NCI-H146 (cell line): ENCODE data around the gene CRYBA4.

ENCODE experiments used
- DNase-seq: peaks from one replicate; lab custom pipeline; 2025; lab: John Stamatoyannopoulos, UW

The CRYBA4 gene

DNA sequence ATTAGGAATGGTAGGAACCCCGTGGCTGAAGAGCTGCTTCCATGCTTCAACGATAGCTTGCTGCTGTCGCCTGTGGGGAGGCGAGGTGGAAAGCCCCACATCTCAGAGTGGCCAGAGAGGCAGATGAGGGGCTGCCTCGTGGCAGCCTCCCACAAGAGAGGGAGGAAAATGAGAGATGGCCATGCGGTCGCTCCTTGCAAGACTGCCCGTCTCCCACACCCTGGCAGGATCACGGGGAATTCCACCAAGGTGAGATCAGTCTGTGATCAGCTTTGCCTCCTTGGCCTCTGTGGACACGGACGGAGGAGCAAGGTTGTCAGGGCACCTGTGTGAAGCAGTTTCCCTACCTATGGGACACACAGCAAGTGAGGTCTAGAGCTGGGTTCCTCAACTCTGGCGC is 3.0 kb downstream of the CRYBA4 start:
- no peak for DNase-seq

GRCh38 chr22:26629988-26630761 is 8.4 kb downstream of the CRYBA4 start:
- no peak for DNase-seq

DNA sequence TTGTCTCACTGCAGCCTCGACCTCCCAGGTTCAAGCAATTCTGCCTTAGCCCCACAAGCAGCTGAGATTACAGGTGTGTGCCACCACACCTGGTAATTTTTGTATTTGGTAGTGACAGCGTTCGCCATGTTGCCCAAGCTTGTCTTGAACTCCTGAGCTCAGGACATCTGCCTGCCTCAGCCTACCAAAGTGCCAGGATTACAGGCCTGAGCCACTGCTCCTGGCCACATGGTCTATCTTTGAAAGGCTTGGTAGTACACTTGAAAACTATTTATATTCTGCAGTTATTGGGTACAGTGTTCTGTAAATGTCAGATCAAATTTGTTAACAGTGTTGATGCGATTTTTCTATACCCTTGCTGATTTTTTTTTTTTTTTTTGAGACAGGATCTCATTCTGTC is 9.5 kb downstream of the CRYBA4 start:
- no peak for DNase-seq

DNA sequence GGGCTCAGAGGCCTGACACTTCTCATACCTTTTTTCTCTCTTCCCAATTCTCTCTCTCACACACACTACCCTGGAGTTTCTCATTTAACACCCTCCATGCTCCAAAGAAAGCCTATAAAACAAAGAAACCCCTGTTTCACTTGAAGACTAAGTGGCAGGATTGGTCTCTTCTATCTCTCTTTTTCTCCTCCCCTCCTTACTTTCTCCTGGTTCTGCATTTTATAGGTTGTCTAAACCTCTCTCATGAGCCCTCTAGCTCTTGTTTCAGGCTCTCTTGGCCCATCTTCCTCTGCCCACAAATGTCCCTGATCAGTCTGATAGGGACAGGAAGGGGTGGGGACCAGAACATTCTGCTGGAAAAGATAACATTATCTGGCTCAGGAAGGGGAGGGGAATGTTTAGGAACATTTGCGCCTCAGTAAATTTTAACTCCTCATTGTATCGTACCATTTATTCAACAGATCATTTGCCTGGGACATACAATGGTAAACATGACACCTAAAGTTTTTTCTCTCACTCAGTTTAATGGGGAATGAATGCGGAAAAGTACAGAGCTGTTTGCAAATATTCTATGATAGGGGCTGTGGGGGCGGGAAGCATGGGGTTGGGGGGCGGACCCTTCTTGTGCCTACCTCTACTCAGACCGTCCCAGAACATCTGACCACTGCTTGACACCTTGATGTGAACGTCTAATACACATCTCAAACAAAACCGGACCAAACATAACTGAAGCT is 10.8 kb downstream of the CRYBA4 start:
- DNase-seq: no peak

- no peak for DNase-seq
Observed at GRCh38 chr22:26634189-26634588, 12.4 kb downstream of the CRYBA4 start.

DNA sequence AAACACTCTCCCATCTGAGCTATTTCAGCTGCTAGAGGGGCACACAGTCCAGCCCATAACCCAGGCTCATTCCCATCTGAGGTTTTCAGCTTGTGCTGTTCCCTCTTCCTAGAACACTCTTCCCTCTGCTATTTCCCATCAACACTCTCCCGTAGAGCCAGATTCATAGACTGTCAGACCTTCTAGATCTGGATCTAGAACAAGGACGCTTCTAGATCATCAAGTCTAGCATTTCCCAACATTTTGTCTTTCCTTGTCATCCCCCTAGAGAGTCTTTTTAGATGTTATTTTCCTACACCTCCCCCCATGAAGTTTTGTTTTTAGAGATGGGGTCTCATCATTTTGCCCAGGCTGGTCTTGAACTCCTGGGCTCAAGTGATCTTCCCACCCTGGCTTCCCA is 13.4 kb downstream of the CRYBA4 start:
- no peak for DNase-seq

DNA sequence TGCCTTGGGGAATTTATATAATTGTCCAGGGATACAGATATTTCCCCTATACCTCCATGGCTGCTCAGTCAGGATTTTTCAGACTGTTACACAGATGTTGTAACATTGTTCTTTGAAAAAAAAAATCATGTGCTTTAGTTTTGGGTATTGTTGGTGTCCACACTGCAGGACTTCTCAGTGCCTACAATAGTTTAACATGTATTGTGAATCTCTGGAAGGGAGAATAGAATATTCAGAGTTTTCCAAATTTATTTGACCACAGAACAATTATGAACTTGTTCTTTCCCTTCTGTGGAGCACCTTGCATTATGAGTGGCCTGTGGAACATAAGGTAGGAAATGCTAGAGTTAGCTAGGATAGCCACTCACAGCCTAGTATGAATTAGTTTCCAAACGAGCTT is 14.5 kb downstream of the CRYBA4 start:
- no peak for DNase-seq

GRCh38 chr22:26642465-26643417 is 21.0 kb downstream of the CRYBA4 start:
- DNase-seq: peak; percentile 37

GRCh38 chr22:26643418-26644100 is 21.8 kb downstream of the CRYBA4 start:
- no peak for DNase-seq

- peak; percentile 59 for DNase-seq
Observed at GRCh38 chr22:26646158-26646557, 24.4 kb downstream of the CRYBA4 start.

GRCh38 chr22:26648011-26648497 is 26.3 kb downstream of the CRYBA4 start:
- DNase-seq: peak; percentile 99

GRCh38 chr22:26648528-26649388 is 27.0 kb downstream of the CRYBA4 start:
- DNase-seq: peak; percentile 24

GRCh38 chr22:26650722-26651421 is 29.1 kb downstream of the CRYBA4 start:
- no peak for DNase-seq

DNA sequence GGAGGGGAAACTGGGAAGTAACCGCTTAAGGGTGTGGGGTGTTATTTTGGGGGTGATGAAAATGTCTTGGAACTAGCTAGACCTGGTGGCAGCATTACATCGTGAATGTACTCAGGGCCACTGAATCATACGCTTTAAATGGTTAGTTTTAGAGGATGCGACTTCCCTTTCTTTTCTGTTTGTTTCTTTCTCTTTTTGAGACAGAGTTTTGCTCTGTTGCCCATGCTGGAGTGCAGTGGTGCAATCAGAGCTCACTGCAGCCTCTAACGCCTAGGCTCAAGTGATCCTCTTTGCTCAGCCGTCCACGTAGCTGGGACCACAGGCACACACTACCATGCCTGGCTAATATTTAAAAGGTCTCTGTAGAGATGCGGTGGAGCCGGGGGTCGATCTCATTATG is 30.1 kb downstream of the CRYBA4 start:
- DNase-seq: no peak

GRCh38 chr22:26656891-26657851 is 35.4 kb downstream of the CRYBA4 start, which contains the start of gene MIAT:
MIAT (plus strand) TSS chr22:26657588.
- DNase-seq: peak; percentile 72

- peak; percentile 31 for DNase-seq
Observed at GRCh38 chr22:26658161-26658560, 36.4 kb downstream of the CRYBA4 start.

- peak; percentile 89 for DNase-seq
Observed at GRCh38 chr22:26658671-26659478, 37.1 kb downstream of the CRYBA4 start.

GRCh38 chr22:26660356-26660755 is 38.6 kb downstream of the CRYBA4 start:
- DNase-seq: no peak
